NOMO-1 treated with DMSO at 0.1 percent for 48 hours (cell line): ENCODE measurements around the gene KLF15.
"Not testable (repeated sequence)": the region's sequence is repeated elsewhere in the genome, so short reads cannot be mapped to it uniquely, and the experiment has no call there.

Experiments used
- DNase-seq: peaks from one replicate; lab custom pipeline; 2025; ENCODE audit not compliant: unreplicated experiment; lab: John Stamatoyannopoulos, UW

The KLF15 gene

DNA sequence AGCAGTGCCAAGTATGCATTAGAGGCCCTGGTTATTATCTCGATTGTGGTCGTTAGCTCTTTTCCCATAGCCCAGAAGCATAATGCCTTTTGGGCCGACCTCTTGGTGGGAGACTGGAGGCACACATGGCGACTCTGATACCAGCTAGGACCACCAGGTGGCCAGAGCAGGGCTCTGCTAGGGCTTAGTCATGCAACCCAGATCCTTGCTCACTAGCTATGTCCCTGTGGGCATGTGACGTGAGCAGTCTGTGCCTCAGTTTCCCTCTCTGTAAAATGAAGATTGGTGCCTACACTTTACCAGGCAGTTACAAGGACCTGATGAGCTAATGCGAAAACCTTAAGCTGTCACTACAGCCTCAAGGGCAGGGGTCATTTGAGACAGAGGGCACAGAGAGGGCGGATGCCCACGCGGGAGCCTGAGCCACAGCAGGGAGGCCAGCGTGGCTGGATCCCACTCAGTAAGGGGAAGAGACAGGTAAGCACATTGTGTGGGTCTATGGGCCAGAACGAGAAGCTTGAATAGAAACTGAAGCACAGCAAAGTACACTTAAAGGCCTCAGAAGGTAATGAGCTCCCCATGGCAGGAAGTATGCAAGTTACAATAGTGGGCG is 8.8 kb downstream of the KLF15 start:
- no peak for DNase-seq

DNA sequence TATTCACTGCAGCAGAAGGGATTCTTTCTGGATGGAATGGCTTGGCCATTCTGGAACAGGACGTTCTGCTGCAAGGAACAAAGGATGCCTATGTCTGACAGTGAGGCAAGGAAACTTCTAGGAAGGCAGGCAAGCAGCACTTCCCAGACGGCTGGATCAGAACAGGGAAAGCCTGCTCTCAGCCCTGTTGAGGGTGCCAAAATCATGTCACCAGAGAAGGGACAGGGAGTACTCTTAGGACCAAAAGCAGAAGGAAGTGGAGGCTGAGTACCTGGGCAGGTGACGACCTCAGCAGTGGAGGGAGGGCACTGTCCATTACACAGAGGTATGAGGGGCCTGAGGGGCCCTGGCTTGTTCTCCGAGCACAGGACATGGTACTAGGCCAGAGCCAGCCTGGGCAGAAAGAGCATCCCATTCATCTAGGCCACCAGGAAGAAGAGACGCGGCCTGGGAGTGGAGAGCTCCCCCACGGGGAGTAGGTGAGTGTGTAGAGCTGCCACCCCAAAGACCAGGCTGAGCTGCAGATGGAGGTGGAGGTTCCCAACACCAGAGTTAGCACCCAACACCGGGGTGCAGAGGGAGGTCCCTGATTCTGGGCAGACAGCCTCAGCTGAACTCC is 9.6 kb downstream of the KLF15 start:
- no peak for DNase-seq

DNA sequence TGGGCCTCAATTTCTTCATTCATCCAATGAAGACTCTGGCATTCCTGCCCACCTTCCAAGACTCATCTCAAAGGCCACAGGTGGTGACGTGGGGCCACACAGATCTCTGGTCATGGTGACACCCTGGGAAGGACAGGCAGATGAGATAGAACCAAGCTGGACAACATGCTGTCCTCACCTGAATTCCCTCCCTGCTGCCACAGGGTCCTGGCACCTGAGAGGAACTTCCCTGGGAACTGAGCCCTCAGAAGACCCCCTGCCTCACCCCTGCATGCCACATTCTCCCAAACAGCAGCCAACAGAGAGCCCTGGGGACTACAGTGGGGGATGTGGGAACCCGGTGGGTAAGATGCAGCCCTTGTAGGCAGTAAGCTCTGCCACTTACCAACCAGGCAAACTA is 10.7 kb downstream of the KLF15 start:
- no peak for DNase-seq

DNA sequence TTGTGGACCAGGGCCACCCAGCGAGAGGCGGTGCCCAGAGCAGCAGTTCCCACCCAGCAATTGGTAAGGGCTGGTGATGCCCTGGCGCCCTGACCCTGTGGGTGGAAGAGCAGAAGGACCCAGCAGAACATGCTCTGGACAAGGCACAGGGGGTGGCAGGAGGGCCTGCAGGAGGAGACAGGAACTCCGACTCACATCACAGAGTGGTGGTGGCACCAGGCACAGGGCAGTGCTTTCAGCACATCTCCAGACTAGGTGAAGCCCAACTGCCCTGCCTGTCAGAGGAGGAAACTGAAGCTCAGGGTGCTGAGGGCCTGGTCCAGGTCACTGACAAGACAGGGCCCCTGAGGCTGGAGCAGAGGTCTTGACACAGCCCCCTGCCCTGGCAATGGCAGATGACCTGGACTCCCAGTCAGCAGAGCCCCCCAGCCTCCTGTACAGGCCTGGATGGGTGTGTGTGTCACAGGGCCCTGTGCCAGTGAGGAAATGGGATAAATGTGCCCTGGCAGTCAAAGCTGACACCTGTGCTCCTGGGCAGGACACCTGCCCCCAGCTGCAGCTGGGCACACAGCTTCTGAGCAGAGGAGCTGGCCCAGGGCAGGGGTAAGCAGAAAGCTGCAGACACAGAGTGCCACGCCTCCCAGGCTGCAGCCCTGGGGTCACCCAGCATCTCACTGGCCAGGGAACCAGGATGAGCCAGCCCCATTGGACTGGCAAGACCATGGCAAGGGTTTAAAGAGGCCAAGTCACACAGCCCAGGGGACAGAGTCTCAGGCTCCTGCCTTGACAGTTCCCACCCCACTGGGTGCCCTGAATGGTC is 11.4 kb downstream of the KLF15 start:
- no peak for DNase-seq

DNA sequence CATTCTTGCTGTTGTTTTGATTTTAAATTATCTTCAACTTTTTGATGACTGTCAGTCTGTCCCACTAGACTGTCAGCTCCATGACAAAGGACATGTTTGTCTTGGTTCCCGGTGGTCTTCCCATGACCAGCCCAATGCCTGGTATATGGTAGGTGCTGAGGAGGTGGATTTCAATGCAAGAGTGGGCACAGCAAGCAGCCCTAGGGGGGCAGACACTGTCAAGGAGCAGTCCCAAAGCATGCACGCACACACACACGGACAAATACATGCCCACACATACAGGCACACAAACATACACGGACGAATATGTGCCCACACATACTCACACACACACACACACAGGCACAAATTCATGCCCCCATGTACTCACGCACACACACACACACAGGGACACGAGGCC is 12.0 kb downstream of the KLF15 start:
- no peak for DNase-seq

DNA sequence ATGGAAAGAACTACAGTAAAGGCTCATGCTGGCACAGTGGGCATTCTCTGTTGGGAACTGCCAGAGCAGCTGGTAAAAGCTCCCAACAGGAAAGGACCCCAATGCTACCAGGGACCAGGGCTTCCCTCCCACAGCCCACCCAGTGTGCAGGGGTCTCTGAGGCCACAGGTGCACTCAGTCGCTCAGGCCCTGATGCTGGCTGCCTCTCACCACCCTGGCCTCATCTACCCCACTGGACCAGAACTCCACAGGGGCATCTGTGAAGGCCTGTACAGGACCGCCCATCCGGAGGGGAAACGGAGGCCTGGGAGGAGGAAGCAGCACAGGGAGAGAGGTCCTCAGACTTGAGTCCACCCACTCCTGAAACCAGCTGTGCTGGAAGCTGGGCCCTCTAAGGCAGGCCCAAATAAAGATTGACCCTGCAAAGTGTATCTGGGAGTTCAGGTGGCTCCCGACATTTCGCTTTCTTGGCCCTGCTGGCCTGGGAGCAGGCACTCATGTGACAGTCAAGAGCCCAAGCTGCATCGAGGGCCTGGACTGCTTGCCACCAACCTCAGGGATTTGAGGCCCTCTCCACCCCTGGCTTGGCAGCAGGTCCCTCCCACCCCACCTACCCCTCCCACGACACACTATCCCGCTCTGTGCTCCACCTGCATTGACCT is 12.7 kb downstream of the KLF15 start:
- no peak for DNase-seq

DNA sequence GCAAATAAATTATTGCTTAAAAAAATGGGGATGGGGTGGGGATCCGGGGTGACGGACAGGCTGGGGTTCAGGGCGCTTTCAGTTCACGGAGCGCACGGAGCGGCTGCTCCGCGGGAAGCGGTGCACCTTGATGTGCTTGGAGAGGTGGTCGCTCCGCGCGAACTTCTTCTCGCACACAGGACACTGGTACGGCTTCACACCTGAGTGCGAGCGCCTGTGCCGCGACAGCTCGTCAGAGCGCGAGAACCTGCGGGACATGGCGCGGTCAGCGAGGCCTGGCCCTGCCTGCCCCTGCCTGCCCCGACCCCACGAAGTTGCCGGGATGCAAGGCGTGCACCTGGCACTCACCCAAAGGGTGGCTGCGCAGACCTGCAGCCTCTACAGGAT is 13.6 kb downstream of the KLF15 start:
- DNase-seq = no peak

DNA sequence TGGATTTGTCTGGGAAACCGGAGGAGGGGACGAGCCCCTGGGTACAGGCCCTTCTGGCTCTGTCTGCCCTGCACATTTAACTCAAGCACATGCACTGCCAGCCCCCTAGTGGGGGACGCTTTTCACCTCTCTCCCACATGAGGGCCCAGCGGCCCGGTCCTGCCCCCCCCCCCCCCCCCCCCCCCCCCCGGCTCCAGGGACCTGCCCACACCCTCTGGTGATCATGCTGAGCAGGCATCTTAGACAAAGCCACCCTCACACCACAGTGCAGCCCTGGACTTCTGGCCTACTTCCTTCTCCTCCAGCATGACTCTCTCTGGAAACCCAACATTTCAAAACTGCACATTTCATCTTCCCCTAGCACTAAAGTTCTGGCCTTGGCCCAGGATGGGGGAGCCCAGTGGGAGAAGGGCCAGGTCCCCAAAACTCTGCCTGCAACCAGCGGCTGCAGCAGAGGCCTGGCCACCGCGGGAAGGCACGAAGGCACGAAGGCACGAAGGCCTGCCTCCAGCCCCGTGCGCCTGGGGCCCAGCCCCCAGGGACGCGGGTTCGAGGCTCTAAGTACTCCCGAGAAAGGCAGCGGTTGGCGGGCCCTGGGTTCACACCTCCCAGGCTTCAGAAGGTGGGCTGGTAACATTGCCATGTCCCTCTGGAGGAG is 14.1 kb downstream of the KLF15 start:
- DNase-seq = no peak

DNA sequence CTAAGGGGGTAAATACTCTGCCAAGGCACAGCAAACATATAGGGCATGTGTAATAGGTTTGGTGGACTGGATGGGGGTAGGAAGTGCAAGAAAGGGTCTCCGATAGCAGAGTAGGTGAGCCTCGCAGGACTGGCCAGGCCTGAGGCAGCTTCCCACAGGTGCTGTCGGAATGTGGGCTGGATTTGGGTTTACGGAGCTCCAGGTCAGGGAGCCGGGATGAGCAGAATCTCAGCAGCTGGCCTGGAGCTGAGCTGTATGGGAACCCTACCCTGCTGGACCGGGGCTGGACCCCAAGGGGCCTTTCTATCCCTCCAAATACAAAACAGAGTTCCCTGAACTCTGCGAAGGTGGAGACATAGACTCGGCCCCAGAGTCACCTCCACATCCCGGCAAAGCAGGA is 15.0 kb downstream of the KLF15 start:
- DNase-seq = no peak

DNA sequence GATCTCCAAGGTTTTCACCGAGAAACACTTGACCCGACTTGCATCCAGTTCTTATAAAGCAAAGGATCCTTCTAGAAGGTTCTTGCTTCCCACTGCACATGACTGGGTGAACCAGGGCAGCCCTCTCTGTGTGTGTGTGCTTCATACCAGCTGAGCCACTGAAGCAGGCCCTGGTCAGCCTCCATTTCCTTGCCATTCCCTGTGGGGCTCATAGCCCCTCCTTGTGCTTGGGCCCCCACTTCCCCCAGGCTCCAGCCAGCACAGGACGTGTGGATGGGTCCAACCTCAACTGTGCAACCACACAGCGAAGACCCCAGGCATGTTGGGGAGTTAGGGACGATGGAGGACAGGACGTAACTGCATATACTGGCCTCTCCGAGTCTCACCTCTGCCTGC is 15.5 kb downstream of the KLF15 start:
- no peak for DNase-seq

DNA sequence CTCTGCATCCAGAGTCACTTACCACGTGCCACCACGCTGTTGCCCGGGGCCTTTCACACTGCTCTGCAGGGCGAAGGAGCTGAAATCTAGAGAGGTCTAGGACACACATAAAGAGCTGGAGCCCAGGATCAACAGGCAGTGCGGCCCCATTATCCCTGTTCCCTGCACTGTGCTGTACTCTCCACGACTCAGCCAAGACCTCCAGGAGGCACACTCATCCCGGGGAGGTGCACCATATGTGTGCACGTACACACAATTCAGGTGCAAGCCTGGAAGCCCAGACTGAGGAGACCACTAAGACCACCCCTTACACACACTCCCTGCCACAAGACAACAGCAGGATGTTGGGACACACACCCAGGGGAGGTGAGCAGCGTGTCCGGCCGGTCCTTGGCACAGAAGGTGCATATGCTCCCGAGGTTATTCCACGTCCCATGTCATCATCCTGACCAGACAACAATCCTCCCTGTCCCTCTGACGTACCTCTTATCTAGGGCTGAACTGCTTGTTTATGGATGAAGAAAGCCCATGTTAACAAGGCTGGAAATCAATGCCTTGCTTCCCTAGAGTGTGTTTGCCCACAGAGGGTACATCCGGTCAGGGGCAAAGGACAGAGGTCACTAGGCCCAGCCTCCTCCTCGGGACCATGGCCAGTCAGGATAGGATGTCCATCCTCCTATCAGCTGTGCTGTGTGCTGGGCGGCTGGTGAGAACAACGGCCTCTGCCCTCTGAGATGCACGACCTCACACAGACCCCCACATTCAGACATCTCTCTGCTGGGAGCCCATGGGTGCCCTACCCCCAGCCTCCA is 16.1 kb downstream of the KLF15 start:
- no peak for DNase-seq

DNA sequence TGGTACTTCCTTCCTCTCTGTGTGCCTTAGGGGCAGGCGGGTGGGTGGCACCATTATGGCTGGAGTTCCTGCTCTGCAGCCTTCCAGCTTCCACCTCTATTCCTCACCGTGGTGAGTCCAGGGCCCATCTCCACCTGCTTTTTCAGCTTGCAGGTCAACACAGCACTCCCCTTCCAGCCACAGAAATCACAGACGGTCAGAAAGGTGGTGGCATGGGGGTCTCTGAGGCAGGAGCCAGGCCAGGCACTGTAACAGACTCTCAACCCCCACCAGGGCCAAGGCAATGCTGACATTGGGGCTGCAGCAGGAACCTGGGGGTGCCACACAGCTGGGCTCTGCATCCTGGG is 16.6 kb downstream of the KLF15 start:
- DNase-seq = no peak

DNA sequence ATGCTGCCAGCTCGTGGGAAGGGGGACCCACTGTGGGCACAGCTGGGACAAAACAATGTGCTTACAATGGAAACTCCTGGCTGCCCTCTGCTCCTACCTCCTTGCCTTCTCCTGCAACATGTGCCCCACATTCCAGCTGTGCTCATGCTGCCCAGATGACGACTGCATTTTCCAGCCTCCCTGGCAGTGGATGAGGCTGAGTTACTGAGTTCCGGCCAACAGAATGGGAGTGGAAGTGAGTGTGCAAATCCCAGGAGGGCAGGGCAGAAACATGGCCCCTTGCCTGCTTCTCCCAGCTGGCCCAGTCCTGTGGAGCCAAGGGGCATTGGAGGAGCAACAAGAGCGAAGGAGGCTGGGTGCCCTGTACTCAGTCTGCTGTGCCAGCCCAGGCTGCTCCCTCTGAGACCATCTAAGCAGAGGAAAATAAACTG is 17.1 kb downstream of the KLF15 start:
- no peak for DNase-seq

DNA sequence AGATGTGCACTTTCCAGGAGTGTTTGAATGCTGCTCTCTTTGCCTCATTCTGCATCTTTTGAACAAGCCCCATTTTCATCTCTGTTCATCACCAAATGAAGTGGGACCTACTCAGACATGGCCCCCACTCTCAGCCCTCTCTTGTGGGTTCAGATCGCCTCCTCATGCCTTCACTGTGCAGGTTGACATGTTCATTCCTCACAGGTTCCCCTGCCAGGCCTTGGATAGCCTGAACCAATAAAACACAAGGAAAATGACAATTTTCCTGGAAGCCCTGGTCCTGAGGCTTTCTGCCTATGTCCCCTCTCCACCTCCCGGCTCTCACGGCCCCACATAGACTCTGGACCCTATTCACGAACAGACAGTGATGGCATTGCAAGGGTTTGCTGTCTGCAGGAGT is 17.7 kb downstream of the KLF15 start:
- no peak for DNase-seq

DNA sequence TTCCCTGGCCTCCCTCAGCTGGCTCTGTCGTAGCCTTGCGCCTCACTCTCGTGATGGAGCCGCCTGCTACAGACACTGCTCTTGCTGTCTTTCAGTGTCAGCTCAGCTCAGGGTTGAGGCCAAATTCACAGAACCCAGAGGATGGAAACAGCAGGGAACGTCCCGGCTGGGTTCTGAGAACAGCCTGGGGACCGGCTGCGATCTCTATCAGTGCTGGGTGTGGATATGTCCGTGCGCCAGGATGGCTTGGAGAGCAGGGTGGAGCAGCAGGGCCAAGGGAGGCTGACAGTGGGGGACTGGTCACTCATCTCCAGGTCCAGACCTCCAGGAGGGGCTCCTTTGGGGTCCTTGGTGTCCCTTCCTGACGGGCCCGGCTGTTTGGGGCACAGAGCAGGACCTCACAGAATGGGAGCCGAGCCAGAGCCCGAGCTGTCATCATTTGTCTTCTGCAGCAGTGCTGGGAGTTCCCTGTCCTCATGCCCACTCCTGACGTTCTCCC is 18.4 kb downstream of the KLF15 start:
- no peak for DNase-seq

DNA sequence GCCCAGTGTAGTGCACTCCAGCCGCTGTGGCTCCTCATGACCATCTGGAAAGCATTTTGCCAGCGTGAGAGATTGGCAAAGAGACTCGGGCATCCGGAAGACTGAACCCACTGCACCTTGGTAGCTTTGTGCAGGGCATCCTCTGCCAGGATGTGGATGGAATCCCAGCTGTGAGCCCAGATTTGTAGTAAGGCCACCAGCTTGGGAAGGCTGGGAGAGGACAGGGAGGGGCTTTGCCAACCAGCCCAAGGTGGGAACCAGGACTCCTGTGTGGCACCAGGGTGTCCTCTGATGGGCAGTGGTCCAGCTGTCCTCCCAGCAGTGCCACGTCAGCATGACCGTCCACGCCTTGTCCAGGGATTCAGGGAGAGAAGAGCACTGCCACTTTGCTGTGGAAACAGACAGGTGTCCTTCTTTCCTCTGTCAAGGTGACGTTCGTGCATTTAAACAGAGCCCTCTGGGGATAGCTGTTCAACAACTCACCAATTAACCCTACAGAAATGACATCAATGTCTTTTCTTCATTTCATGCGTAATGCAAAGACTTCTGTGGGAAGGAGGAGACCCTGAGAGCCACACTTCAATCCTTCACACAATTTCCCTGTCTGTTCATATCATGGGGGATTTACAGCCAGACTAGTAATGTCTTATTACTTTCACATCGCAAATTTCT is 19.1 kb downstream of the KLF15 start:
- no peak for DNase-seq

DNA sequence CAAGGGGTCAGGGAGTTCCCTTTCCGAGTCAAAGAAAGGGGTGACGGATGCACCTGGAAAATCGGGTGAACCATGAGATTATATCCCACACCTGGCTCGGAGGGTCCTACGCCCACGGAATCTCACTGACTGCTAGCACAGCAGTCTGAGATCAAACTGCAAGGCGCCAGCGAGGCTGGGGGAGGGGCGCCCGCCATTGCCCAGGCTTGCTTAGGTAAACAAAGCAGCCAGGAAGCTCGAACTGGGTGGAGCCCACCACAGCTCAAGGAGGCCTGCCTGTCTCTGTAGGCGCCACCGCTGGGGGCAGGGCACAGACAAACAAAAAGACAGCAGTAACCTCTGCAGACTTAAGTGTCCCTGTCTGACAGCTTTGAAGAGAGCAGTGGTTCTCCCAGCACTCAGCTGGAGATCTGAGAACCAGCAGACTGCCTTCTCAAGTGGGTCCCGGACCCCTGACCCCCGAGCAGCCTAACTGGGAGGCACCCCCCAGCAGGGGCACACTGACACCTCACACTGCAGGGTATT is 25.3 kb downstream of the KLF15 start:
- not testable (repeated sequence) for DNase-seq

DNA sequence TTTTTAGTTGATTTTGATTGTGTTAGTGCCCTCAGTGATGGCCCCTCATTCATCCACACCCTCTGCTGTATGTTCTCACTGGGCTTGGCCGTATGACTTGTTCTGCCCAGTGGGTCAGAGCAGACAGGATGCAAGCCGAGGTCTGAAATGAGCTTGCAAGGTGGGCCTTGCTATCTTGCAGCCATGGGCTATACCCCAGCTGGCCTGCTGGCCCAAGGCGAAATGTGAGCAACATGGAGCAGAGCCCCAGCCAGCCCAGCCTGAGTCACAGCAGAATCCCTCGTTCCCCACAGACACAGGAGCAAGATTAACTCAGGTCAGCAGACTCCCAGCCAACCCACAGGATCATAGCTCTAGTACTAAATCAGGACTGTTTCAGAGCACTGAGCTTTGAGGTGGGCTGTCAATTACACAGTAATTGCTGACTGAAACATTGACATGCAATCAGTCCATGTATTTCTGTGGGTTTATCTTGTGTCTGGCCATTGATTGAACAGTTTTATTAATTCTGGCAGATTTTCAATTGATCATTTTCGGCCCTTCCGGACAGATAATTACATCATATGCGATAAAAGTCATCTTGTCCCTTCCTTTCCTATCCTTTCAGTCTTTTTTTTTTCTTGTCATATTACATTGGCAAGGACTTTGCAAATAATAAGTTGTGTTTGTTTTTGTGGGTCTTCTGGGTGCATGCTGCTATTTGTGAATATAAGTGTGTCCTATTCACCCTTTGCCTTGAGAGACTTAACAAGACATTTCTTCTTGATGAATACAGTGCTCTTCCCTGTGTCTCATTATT is 27.1 kb downstream of the KLF15 start:
- no peak for DNase-seq

DNA sequence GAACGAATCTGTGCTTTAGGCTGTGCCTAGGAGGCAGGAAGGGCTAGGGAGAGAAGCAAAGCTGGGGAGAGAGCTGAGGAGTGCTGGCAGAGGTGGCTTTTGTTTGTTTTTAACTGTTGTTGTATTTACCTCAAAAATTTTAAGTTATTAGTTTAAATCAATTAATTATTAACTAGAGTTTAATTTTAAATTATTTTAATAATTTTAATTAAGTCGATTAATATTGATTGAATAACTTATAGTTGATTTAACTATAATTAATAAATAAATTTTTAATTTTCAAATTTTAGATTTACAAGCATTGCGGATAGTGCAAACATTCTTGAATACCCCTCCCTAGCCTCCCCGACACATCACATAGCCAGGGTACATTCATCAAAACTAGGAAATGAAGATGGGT is 30.6 kb downstream of the KLF15 start:
- no peak for DNase-seq
